ENCODE results near the gene DUSP15. TPM values are rescaled to one million over a fixed set of nuclear protein-coding genes. Genes with fewer than 3 reads are reported as not detected.
A peak's percentile ranks its signal among the peaks of the same experiment; 100 is the strongest.

DUSP15 gene
- total RNA-seq, 1 donor from 2014 or later = 0.45 TPM

- Histone ChIP-seq H3K27ac (no peak overlapping the region), H4K20me1 (ENCODE audit: low read depth) (no peaks in the 10 kb centered on the region), H3K4me2 (peak overlapping the region; percentile 94), H3F3A (ENCODE audit: low read depth) (peaks cover 17% of the 10 kb centered on the region), H3K4me1 (no peaks in the 10 kb centered on the region), H3K4me3 (peak overlapping the region; percentile 74), H3K9me3 (ENCODE audit: low read depth) (no peaks in the 10 kb centered on the region), H3K79me2 (ENCODE audit: low read depth) (no peaks in the 10 kb centered on the region), H3K36me3 (no peaks in the 10 kb centered on the region), H2AFZ (replicated peaks) (peak overlapping the region; percentile 90), H3K27me3 (peaks cover 47% of the 10 kb centered on the region), H3K9ac (peak overlapping the region; percentile 31)
- no peaks in the 10 kb centered on the region for H3K36me3 Mint-ChIP-seq
- DNase-seq (ENCODE audit: low spot score) = no peak
- TF ChIP-seq EZH2phosphoT487 (IDR thresholded peaks at IDR 0.05) = no peak
- no peak for TF ChIP-seq EZH2 (IDR thresholded peaks at IDR 0.05)
- TF ChIP-seq, protein P1, sequence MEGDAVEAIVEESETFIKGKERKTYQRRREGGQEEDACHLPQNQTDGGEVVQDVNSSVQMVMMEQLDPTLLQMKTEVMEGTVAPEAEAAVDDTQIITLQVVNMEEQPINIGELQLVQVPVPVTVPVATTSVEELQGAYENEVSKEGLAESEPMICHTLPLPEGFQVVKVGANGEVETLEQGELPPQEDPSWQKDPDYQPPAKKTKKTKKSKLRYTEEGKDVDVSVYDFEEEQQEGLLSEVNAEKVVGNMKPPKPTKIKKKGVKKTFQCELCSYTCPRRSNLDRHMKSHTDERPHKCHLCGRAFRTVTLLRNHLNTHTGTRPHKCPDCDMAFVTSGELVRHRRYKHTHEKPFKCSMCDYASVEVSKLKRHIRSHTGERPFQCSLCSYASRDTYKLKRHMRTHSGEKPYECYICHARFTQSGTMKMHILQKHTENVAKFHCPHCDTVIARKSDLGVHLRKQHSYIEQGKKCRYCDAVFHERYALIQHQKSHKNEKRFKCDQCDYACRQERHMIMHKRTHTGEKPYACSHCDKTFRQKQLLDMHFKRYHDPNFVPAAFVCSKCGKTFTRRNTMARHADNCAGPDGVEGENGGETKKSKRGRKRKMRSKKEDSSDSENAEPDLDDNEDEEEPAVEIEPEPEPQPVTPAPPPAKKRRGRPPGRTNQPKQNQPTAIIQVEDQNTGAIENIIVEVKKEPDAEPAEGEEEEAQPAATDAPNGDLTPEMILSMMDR (IDR thresholded peaks at IDR 0.05) = no peak
- peak overlapping the region; percentile 80 for H3K27ac Mint-ChIP-seq
- no peaks in the 10 kb centered on the region for H3K9me3 Mint-ChIP-seq
- H3K27me3 Mint-ChIP-seq (ENCODE audit: insufficient read depth, low read depth) = peaks cover 17% of the 10 kb centered on the region
- H3K4me1 Mint-ChIP-seq = peaks cover 19% of the 10 kb centered on the region
- H3K4me3 Mint-ChIP-seq = peak overlapping the region; percentile 91
These were observed 720 bp downstream of the DUSP15 start for GRCh38 chr20:31869673-31869941.

DNA sequence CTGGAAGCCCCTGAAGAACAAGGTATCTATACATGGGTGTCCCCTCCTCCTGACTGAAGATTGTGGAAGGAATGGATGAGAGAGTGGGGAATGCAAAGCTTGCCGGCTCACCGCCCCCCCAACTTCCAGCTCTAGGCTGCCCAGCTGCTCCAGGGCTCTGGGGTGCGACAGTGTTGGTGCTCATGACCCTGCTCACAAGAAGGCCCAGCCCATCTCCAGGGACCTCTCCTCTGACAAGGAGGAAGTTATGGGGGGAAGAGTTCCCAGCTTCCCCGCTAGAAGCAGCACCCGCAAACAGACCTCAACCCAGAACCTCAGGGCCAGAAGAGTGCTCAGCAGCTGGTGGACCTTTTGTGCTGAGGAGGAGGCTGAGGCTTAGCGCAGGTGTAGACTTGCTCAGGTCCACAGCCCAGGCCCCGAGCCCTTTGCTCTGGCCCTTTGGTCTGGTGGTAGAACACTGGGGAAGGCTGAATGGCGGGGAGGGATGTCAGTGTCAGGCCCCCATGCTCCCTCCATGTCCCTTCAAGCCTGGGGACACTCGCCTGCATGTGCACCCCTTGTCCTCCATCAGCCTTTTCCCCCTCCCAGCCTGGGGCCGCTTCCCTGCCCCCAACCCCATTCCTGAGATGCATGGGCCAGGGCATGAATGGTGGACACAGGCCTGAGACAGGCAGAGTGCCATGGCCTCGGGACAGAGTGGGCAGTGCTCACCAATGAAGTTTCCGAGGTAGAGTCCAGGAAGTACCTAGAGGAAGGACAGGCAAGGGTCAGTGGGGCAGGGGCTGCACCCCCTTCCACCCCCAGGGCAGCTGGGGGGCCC lies 1.3 kb downstream of the DUSP15 start:
- Histone ChIP-seq H4K20me1 (ENCODE audit: low read depth) (no peaks in the 10 kb centered on the region), H3K27me3 (peaks cover 47% of the 10 kb centered on the region), H3K4me1 (no peaks in the 10 kb centered on the region), H3K79me2 (ENCODE audit: low read depth) (no peaks in the 10 kb centered on the region), H2AFZ (replicated peaks) (no peak overlapping the region), H3F3A (ENCODE audit: low read depth) (peaks cover 17% of the 10 kb centered on the region), H3K4me3 (peak overlapping the region; percentile 74), H3K4me2 (peak overlapping the region; percentile 94), H3K27ac (no peak overlapping the region), H3K9ac (no peak overlapping the region), H3K36me3 (no peaks in the 10 kb centered on the region), H3K9me3 (ENCODE audit: low read depth) (no peaks in the 10 kb centered on the region)
- Mint-ChIP-seq H3K4me1 (peaks cover 19% of the 10 kb centered on the region), H3K36me3 (no peaks in the 10 kb centered on the region), H3K27ac (peak overlapping the region; percentile 76), H3K4me3 (peak overlapping the region; percentile 91), H3K9me3 (no peaks in the 10 kb centered on the region), H3K27me3 (ENCODE audit: insufficient read depth, low read depth) (peaks cover 17% of the 10 kb centered on the region)
- no peak for DNase-seq (ENCODE audit: low spot score)
- TF ChIP-seq EZH2 (IDR thresholded peaks at IDR 0.05) (no peak), EZH2phosphoT487 (IDR thresholded peaks at IDR 0.05) (no peak)
- TF ChIP-seq, protein P1 (IDR thresholded peaks at IDR 0.05) = no peak

- Histone ChIP-seq H2AFZ (replicated peaks) (no peak overlapping the region), H3K4me2 (no peak overlapping the region), H3K27me3 (peaks cover 37% of the 10 kb centered on the region), H3K27ac (no peak overlapping the region), H3K9me3 (ENCODE audit: low read depth) (no peaks in the 10 kb centered on the region), H4K20me1 (ENCODE audit: low read depth) (no peaks in the 10 kb centered on the region), H3K36me3 (no peaks in the 10 kb centered on the region), H3K4me3 (no peak overlapping the region), H3K79me2 (ENCODE audit: low read depth) (no peaks in the 10 kb centered on the region), H3F3A (ENCODE audit: low read depth) (peaks cover 23% of the 10 kb centered on the region), H3K9ac (no peak overlapping the region), H3K4me1 (peaks cover 6% of the 10 kb centered on the region)
- peaks cover 32% of the 10 kb centered on the region for H3K4me1 Mint-ChIP-seq
- DNase-seq (ENCODE audit: low spot score) = no peak
- no peaks in the 10 kb centered on the region for H3K9me3 Mint-ChIP-seq
- H3K4me3 Mint-ChIP-seq = peak overlapping the region; percentile 50
- peaks cover 16% of the 10 kb centered on the region for H3K27me3 Mint-ChIP-seq (ENCODE audit: insufficient read depth, low read depth)
- H3K36me3 Mint-ChIP-seq = no peaks in the 10 kb centered on the region
- TF ChIP-seq EZH2 (IDR thresholded peaks at IDR 0.05) = no peak
- TF ChIP-seq, protein P1 (IDR thresholded peaks at IDR 0.05) = no peak
- TF ChIP-seq EZH2phosphoT487 (IDR thresholded peaks at IDR 0.05) = no peak
- no peak overlapping the region for H3K27ac Mint-ChIP-seq
These were observed 4.1 kb downstream of the DUSP15 start for GRCh38 chr20:31866221-31866620.

All from neural progenitor cell (in vitro differentiated cells).